Ishikawa (cell line): Measurements from ENCODE around the gene HMCN1.

Experiments
- CEBPB ChIP-seq: IDR thresholded peaks from 2 replicates; pipeline ENCODE4 v1.6.1; 2012
- CREB1 ChIP-seq: IDR thresholded peaks from 2 replicates; pipeline ENCODE4 v1.6.1; 2012; ENCODE audit warnings: low read depth
- EP300 ChIP-seq: IDR thresholded peaks from 2 replicates; pipeline ENCODE4 v1.6.1; 2012; ENCODE audit warnings: borderline replicate concordance
- FOXM1 ChIP-seq: IDR thresholded peaks from 2 replicates; pipeline ENCODE4 v1.6.1; 2012; ENCODE audit warnings: low read depth, borderline replicate concordance
- MAX ChIP-seq: IDR thresholded peaks from 2 replicates; pipeline ENCODE4 v1.6.1; 2012
- RAD21 ChIP-seq: IDR thresholded peaks from 2 replicates; pipeline ENCODE4 v1.6.1; 2012; ENCODE audit warnings: low read depth
- REST ChIP-seq: IDR thresholded peaks from 2 replicates; pipeline ENCODE4 v1.6.1; 2012; ENCODE audit warnings: low read depth, mild to moderate bottlenecking
- TCF12 ChIP-seq: IDR thresholded peaks from 2 replicates; pipeline ENCODE4 v1.6.1; 2012; ENCODE audit warnings: low read depth
- TEAD4 ChIP-seq: IDR thresholded peaks from 2 replicates; pipeline ENCODE4 v1.6.1; 2012
- USF1 ChIP-seq: IDR thresholded peaks from 2 replicates; pipeline ENCODE4 v1.6.1; 2012
- YY1 ChIP-seq: IDR thresholded peaks from 2 replicates; pipeline ENCODE4 v1.6.1; 2012; ENCODE audit warnings: low read depth

- TF ChIP-seq REST (no peak), CEBPB (no peak), EP300 (no peak), RAD21 (no peak), YY1 (no peak), MAX (no peak), TEAD4 (no peak), CREB1 (no peak), FOXM1 (no peak), TCF12 (no peak), USF1 (no peak)
Observed at GRCh38 chr1:185838111-185838510, 103.9 kb downstream of the HMCN1 start.
